IMR-90 (cell line): ENCODE data around the gene ITPKB.

Source experiments
- CTCF ChIP-seq: conservative IDR thresholded peaks from 2 replicates; pipeline ENCODE4 v1.5.1; 2012; ENCODE audit warnings: mild to moderate bottlenecking, low read depth, low read length, improper control_type of control experiment
- MXI1 ChIP-seq: IDR thresholded peaks from 2 replicates; pipeline ENCODE4 v1.6.1; 2012; ENCODE audit warnings: low read depth, mild to moderate bottlenecking, low read length, moderate library complexity, borderline replicate concordance
- NFE2L2 ChIP-seq: fragments of 150-350 bp; IDR thresholded peaks from 2 replicates; pipeline ENCODE4 v1.6.1; 2016; ENCODE audit warnings: low read depth, mild to moderate bottlenecking, low read length
- RAD21 ChIP-seq: IDR thresholded peaks from 2 replicates; pipeline ENCODE4 v1.6.1; 2012; ENCODE audit warnings: low read length, improper control_type of control experiment

DNA sequence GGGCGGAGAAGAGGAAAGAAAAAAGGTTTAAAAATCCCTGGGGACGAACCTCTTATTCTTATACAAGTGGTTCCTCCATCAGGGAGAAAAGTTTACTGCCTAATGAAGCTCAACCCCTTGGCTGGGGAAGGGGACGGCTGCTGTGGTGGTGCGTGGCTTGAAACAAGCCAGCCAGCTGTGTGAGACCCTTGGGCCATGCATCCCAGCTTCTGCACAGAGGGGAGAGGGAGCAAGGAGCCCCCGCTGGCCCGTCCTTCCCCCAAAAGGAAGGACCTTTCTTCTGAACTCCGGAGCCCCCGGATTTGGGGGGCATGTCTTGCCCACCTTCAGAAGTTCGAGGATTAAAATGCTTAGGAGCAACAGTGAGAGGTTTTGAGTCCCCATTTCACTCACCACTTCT is 123.2 kb downstream of the ITPKB start:
- TF ChIP-seq NFE2L2 (no peak), RAD21 (no peak), CTCF (no peak), MXI1 (no peak)
